BLaER1 (cell line): ENCODE results near the gene CDCA7L.
A peak's percentile ranks its signal among the peaks of the same experiment; 100 is the strongest.
"Not testable (repeated sequence)": the region's sequence is repeated elsewhere in the genome, so short reads cannot be mapped to it uniquely, and the experiment has no call there.

Experiments used
- H3K27ac ChIP-seq: shearing (Covaris generic); formaldehyde crosslinking; 2 replicates; pipeline ENCODE4 v1.8.1; 2022
- H3K27me3 ChIP-seq: shearing (Covaris generic); formaldehyde crosslinking; 2 replicates; pipeline ENCODE4 v1.8.1; 2022
- H3K36me3 ChIP-seq: shearing (Covaris generic); formaldehyde crosslinking; 2 replicates; pipeline ENCODE4 v1.8.1; 2022
- H3K4me1 ChIP-seq: shearing (Covaris generic); formaldehyde crosslinking; 2 replicates; pipeline ENCODE4 v1.8.1; 2022
- H3K4me2 ChIP-seq: shearing (Covaris generic); formaldehyde crosslinking; 2 replicates; pipeline ENCODE4 v1.8.1; 2022
- H3K4me3 ChIP-seq: shearing (Covaris generic); formaldehyde crosslinking; 2 replicates; pipeline ENCODE4 v1.8.1; 2022
- H3K9ac ChIP-seq: shearing (Covaris generic); formaldehyde crosslinking; 2 replicates; pipeline ENCODE4 v1.8.1; 2022
- H3K9me3 ChIP-seq: shearing (Covaris generic); formaldehyde crosslinking; 2 replicates; pipeline ENCODE4 v1.8.1; 2022
- H4K20me1 ChIP-seq: shearing (Covaris generic); formaldehyde crosslinking; 2 replicates; pipeline ENCODE4 v1.8.1; 2022
- Cebpa-rat ChIP-seq: shearing (Covaris generic); IDR thresholded peaks from 2 replicates; pipeline ENCODE4 v1.8.1; 2022

The CDCA7L gene

GRCh38 chr7:21946222-21946709 is 567 bp upstream of the CDCA7L start:
- H3K9ac ChIP-seq = peak overlapping the region; percentile 99
- H3K9me3 ChIP-seq = no peaks in the 10 kb centered on the region
- peaks cover 62% of the 10 kb centered on the region for H3K4me1 ChIP-seq
- no peak for TF ChIP-seq Cebpa-rat
- 0 out of 2 replicates have a peak, but pooled peaks cover 4% of the 10 kb centered on the region for H4K20me1 ChIP-seq
- peak overlapping the region; percentile 92 for H3K4me2 ChIP-seq
- H3K27me3 ChIP-seq = no peaks in the 10 kb centered on the region
- peak overlapping the region; percentile 89 for H3K4me3 ChIP-seq
- H3K36me3 ChIP-seq = no peaks in the 10 kb centered on the region
- H3K27ac ChIP-seq = peak overlapping the region; percentile 99

DNA sequence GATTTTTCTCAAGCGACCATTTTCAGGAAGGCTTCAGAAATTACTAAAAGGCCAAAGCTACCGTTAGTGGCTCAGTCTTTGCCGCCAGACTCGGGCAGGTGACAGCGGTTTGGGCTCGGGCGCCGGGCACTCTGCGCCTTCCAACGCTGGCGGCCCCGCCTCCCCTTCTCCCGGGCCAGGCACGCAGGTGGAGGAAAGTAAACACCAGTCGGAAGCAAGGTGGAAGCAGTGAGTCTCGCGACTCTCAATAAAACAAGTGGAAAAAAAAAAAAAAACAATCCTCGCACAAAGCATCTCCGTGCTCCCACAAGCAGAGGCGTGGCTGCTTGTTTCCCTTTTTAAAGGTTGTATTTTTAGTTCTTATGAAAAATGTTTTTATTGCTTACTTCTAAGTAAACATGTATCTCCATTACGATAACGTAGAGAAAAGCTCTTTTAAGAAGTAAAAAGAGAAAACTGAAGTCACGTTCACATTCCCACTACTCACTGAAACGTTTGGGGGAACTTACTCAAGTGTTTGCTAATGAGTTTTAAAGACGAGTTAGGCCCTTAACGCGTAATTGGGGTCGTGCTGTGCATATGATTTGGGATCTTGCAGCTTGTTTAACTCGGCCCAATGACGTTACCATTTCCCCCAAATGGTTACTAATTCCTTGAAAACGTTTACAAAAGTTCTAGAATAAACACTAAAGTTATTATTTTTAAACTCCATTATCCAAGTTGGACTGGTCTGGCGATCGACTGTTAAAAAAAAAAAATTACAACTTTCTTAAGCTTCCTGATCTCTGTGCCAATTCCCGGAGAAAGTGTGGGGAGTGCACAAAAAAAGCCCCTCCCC is 864 bp downstream of the CDCA7L start:
- peak overlapping the region; percentile 99 for H3K9ac ChIP-seq
- no peak for TF ChIP-seq Cebpa-rat
- H3K4me2 ChIP-seq = peak overlapping the region; percentile 92
- peaks cover 10% of the 10 kb centered on the region for H3K36me3 ChIP-seq
- peak overlapping the region; percentile 89 for H3K4me3 ChIP-seq
- no peaks in the 10 kb centered on the region for H3K9me3 ChIP-seq
- H3K27me3 ChIP-seq = no peaks in the 10 kb centered on the region
- peaks cover 18% of the 10 kb centered on the region; the same call in 1 of the 2 replicates for H4K20me1 ChIP-seq
- H3K27ac ChIP-seq = peak overlapping the region; percentile 99
- H3K4me1 ChIP-seq = peaks cover 76% of the 10 kb centered on the region

GRCh38 chr7:21943436-21943835 is 2.3 kb downstream of the CDCA7L start:
- Histone ChIP-seq H3K27me3 (no peaks in the 10 kb centered on the region), H3K27ac (peak overlapping the region; percentile 73; the same call in 1 of the 2 replicates), H3K4me3 (peak overlapping the region; percentile 89), H3K9me3 (peaks cover 6% of the 10 kb centered on the region), H3K4me2 (peak overlapping the region; percentile 92), H3K36me3 (peaks cover 24% of the 10 kb centered on the region), H4K20me1 (peaks cover 19% of the 10 kb centered on the region; the same call in 1 of the 2 replicates), H3K9ac (peak overlapping the region; percentile 99), H3K4me1 (peaks cover 85% of the 10 kb centered on the region)
- no peak for TF ChIP-seq Cebpa-rat

DNA sequence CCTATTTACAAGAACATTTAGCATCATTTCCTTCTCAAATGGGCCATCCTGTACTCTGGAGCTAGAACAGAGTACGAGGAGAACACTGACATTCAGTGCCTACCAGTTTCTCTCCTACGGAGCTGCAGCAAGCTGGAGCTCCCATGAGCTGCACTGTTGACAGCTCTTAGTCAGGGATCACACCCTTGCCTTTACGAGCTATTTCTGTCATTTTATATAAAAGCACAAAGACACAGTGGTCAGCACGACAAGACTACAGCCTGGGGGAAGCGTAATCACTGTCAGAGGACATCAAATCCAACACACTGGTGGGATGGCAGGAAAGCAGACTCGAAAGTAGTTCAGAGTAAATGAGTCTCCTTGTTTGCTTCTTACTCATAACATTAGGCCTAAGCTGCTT is 2.7 kb downstream of the CDCA7L start:
- H3K4me3 ChIP-seq = peak overlapping the region; percentile 89; the same call in 1 of the 2 replicates
- peaks cover 28% of the 10 kb centered on the region for H3K36me3 ChIP-seq
- H3K9me3 ChIP-seq = peaks cover 11% of the 10 kb centered on the region
- no peak for TF ChIP-seq Cebpa-rat
- peaks cover 80% of the 10 kb centered on the region for H3K4me1 ChIP-seq
- peak overlapping the region; percentile 99 for H3K9ac ChIP-seq
- peaks cover 19% of the 10 kb centered on the region; the same call in 1 of the 2 replicates for H4K20me1 ChIP-seq
- no peaks in the 10 kb centered on the region for H3K27me3 ChIP-seq
- H3K4me2 ChIP-seq = peak overlapping the region; percentile 92
- peak overlapping the region; percentile 73 for H3K27ac ChIP-seq

DNA sequence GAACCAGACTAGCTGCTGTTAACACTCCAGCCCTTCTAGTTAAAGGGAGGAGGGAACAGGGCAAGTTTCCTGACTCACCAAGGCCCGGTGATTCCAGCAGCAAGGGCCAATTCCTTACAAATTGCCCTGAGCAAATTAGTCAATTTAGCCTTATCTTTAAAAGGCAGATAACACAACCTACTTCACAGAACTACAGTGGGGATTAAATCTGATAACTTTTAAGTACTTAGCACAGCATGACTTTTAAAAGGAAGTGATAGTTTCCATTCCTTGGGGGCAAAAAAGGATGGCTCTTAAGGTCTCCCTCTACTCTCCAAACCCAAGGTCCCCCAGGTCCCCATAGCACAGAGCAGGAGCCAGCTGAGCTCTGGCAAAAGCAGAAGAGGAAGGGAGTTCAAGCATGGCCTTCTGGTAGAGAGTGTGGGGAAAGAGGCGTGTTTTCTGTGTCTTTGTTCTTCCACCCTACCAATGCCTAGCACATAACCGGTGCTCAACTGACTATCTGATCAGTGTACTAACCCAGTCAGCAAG is 4.0 kb downstream of the CDCA7L start:
- H3K27me3 ChIP-seq = no peaks in the 10 kb centered on the region
- H3K4me2 ChIP-seq = peak overlapping the region; percentile 92
- peaks cover 23% of the 10 kb centered on the region for H3K9me3 ChIP-seq
- peaks cover 67% of the 10 kb centered on the region for H3K4me1 ChIP-seq
- H3K27ac ChIP-seq = peak overlapping the region; percentile 73
- H3K9ac ChIP-seq = peak overlapping the region; percentile 99
- no peak for TF ChIP-seq Cebpa-rat
- peak overlapping the region; percentile 5; the same call in 1 of the 2 replicates for H3K4me3 ChIP-seq
- peaks cover 41% of the 10 kb centered on the region for H3K36me3 ChIP-seq
- peaks cover 19% of the 10 kb centered on the region; the same call in 1 of the 2 replicates for H4K20me1 ChIP-seq

GRCh38 chr7:21939858-21940372 is 5.8 kb downstream of the CDCA7L start:
- peaks cover 41% of the 10 kb centered on the region for H3K9me3 ChIP-seq
- peaks cover 58% of the 10 kb centered on the region for H3K36me3 ChIP-seq
- no peak overlapping the region for H3K4me3 ChIP-seq
- peaks cover 60% of the 10 kb centered on the region for H3K4me1 ChIP-seq
- peak overlapping the region; percentile 92 for H3K4me2 ChIP-seq
- H3K9ac ChIP-seq = no peak overlapping the region
- peaks cover 19% of the 10 kb centered on the region; the same call in 1 of the 2 replicates for H4K20me1 ChIP-seq
- no peak for TF ChIP-seq Cebpa-rat
- no peaks in the 10 kb centered on the region for H3K27me3 ChIP-seq
- peak overlapping the region; percentile 16; the same call in 1 of the 2 replicates for H3K27ac ChIP-seq

GRCh38 chr7:21939136-21939857 is 6.4 kb downstream of the CDCA7L start:
- Histone ChIP-seq H3K36me3 (peaks cover 58% of the 10 kb centered on the region), H3K27ac (peak overlapping the region; percentile 16; the same call in 1 of the 2 replicates), H3K9ac (peak overlapping the region; percentile 27; the same call in 1 of the 2 replicates)

GRCh38 chr7:21938463-21938862 is 7.2 kb downstream of the CDCA7L start:
- Histone ChIP-seq H3K27ac (no peak overlapping the region), H3K9me3 (peaks cover 56% of the 10 kb centered on the region), H3K9ac (no peak overlapping the region), H3K4me2 (peak overlapping the region; percentile 92; the same call in 1 of the 2 replicates), H3K36me3 (peaks cover 63% of the 10 kb centered on the region), H4K20me1 (peaks cover 19% of the 10 kb centered on the region; the same call in 1 of the 2 replicates), H3K4me3 (no peak overlapping the region; the same call in 1 of the 2 replicates), H3K27me3 (no peaks in the 10 kb centered on the region), H3K4me1 (peaks cover 49% of the 10 kb centered on the region)
- TF ChIP-seq Cebpa-rat = no peak

More at GRCh38 chr7:21939136-21939857, 6.4 kb downstream of the CDCA7L start:
- H3K9me3 ChIP-seq = peaks cover 47% of the 10 kb centered on the region
- peaks cover 57% of the 10 kb centered on the region for H3K4me1 ChIP-seq
- H3K4me3 ChIP-seq = no peak overlapping the region
- H4K20me1 ChIP-seq = peaks cover 19% of the 10 kb centered on the region; the same call in 1 of the 2 replicates
- TF ChIP-seq Cebpa-rat = no peak
- H3K4me2 ChIP-seq = peak overlapping the region; percentile 92
- H3K27me3 ChIP-seq = no peaks in the 10 kb centered on the region

GRCh38 chr7:21934808-21935207 is 10.9 kb downstream of the CDCA7L start:
- TF ChIP-seq Cebpa-rat = no peak
- Histone ChIP-seq H3K9me3 (peaks cover 92% of the 10 kb centered on the region), H3K27ac (no peak overlapping the region), H3K4me2 (no peak overlapping the region), H3K4me3 (no peak overlapping the region), H3K27me3 (no peaks in the 10 kb centered on the region), H4K20me1 (peaks cover 1% of the 10 kb centered on the region; the same call in 1 of the 2 replicates), H3K4me1 (peaks cover 12% of the 10 kb centered on the region), H3K36me3 (peaks cover 74% of the 10 kb centered on the region), H3K9ac (no peak overlapping the region)

GRCh38 chr7:21933293-21933692 is 12.4 kb downstream of the CDCA7L start:
- H3K9ac ChIP-seq, H3K4me1 ChIP-seq, H3K27me3 ChIP-seq, H3K4me3 ChIP-seq, H3K27ac ChIP-seq, H4K20me1 ChIP-seq, H3K4me2 ChIP-seq: not testable (repeated sequence)
- Histone ChIP-seq H3K36me3 (peaks cover 65% of the 10 kb centered on the region), H3K9me3 (peaks cover 98% of the 10 kb centered on the region)
